HepG2 (cell line): ENCODE results near the gene GALNT15. TPM values are rescaled to one million over a fixed set of nuclear protein-coding genes. Genes with fewer than 3 reads are reported as not detected.

Experiments used
- ATAC-seq: fragments of 200-7000 bp; cut with Tn5 transposase; 3 replicates; pipeline ENCODE4 v1.9.1; 2020; ENCODE audit warnings: mild to moderate bottlenecking, moderate library complexity
- BruUV-seq: library from RNA; stranded (reverse); fragments of 400-500 nt; replicated peaks from 2 replicates; lab custom pipeline; 2021; lab: Mats Ljungman, UMichigan
- CTCF ChIA-PET: fragments of 300-600 bp; formaldehyde crosslinking; extraction: SDS; loops from one replicate; lab custom pipeline; 2021; ENCODE audit warnings: low total read pairs, inconsistent platforms, low intra/inter-chr PET ratio; lab: Yijun Ruan, JAX
- POLR2A ChIA-PET: fragments of 350-600 bp; sonication (Branson Sonifier 250); formaldehyde crosslinking; loops from one replicate; lab custom pipeline; 2020; ENCODE audit warnings: antibody characterized with exemption, inconsistent platforms; lab: Yijun Ruan, JAX
- DNase-seq: peaks from one replicate; pipeline ENCODE4 v3.0.0-alpha.2; 2015; ENCODE audit warnings: low spot score
- FAIRE-seq: peaks from 3 replicates; lab custom pipeline; 2011; peaks lifted over from hg19 to GRCh38; lab: Jason Lieb, UNC
- H2AFZ ChIP-seq: one replicate; pipeline ENCODE4 v1.6.1; 2011; ENCODE audit warnings: low read length, inconsistent platforms
- H3K27ac ChIP-seq: fragments of 300-600 bp; 3 replicates; pipeline ENCODE4 v1.8.0; 2011; ENCODE audit warnings: mixed run types, mild to moderate bottlenecking, mixed read lengths, low read length, inconsistent platforms; ENCODE audit not compliant: insufficient read depth; ENCODE audit errors: extremely low read length
- H3K27me3 ChIP-seq, 2 experiments: fragments of 200-600 bp in 1 of 2; 2 replicates in 1 of 2; 3 replicates in 1 of 2; pipeline versions ENCODE4 v1.6.0 to v1.8.0; 2011; ENCODE audit warnings: low read length in 2 of 2, mild to moderate bottlenecking in 2 of 2, moderate library complexity in 2 of 2, inconsistent platforms in 1 of 2; ENCODE audit not compliant: insufficient read depth in 2 of 2, control insufficient read depth in 1 of 2
- H3K36me3 ChIP-seq, 2 experiments: fragments of 200-600 bp in 1 of 2; replicated peaks in 1 of 2; 2 replicates in 1 of 2; 3 replicates in 1 of 2; pipeline versions ENCODE4 v1.5.1 to v1.8.0; 2011; ENCODE audit warnings: low read length in 2 of 2, inconsistent platforms in 1 of 2; ENCODE audit not compliant: insufficient read depth in 2 of 2, control insufficient read depth in 1 of 2
- H3K4me1 ChIP-seq: 2 replicates; pipeline ENCODE4 v1.5.1; 2012; ENCODE audit warnings: low read length, inconsistent platforms; ENCODE audit not compliant: insufficient read depth
- H3K4me2 ChIP-seq: 2 replicates; pipeline ENCODE4 v1.6.0; 2011; ENCODE audit warnings: low read depth, low read length, inconsistent platforms
- H3K4me3 ChIP-seq, 3 experiments: fragments of 200-600 bp in 1 of 3; sonication (generic), shearing (Covaris generic) in 1 of 3; replicated peaks in 1 of 3; 2 replicates each; pipeline ENCODE4 v1.5.1; 2011 to 2016; ENCODE audit warnings: low read length in 3 of 3, inconsistent platforms in 2 of 3, low read depth in 2 of 3, mild to moderate bottlenecking in 2 of 3, control low read depth in 1 of 3, mixed read lengths in 1 of 3; ENCODE audit not compliant: insufficient read depth in 1 of 3
- H3K79me2 ChIP-seq: one replicate; pipeline ENCODE4 v1.6.1; 2011; ENCODE audit warnings: low read length, inconsistent platforms; ENCODE audit not compliant: insufficient read depth
- H3K9ac ChIP-seq: 2 replicates; pipeline ENCODE4 v1.6.0; 2011; ENCODE audit warnings: mild to moderate bottlenecking, low read depth, low read length, inconsistent platforms; ENCODE audit not compliant: insufficient read depth
- H3K9me3 ChIP-seq: 2 replicates; pipeline ENCODE4 v1.5.1; 2012; ENCODE audit warnings: mild to moderate bottlenecking, low read length
- H4K20me1 ChIP-seq: 2 replicates; pipeline ENCODE4 v1.6.0; 2011; ENCODE audit warnings: inconsistent platforms, mild to moderate bottlenecking, low read length, moderate library complexity; ENCODE audit not compliant: insufficient read depth
- ERF ChIP-seq: IDR thresholded peaks from 2 replicates; pipeline ENCODE4 v1.6.1; 2018; ENCODE audit warnings: missing biosample characterization, missing genetic modification reagents
- PRPF4 ChIP-seq: fragments of 200-400 bp; formaldehyde crosslinking; IDR thresholded peaks from 2 replicates; pipeline ENCODE4 v1.6.1; 2016; ENCODE audit warnings: low read length, low read depth; ENCODE audit not compliant: poor library complexity, severe bottlenecking
- ZNF274 ChIP-seq: sonication (generic); formaldehyde crosslinking; IDR thresholded peaks from 2 replicates; pipeline ENCODE4 v1.5.1; 2020; ENCODE audit warnings: mild to moderate bottlenecking, missing genetic modification reagents
- ZNF280B ChIP-seq: sonication (generic); formaldehyde crosslinking; IDR thresholded peaks from 2 replicates; pipeline ENCODE4 v1.5.0; 2020; ENCODE audit warnings: missing genetic modification reagents, mild to moderate bottlenecking, borderline replicate concordance
- WGBS: methylation state at CpG from one replicate; pipeline ENCODE4 v1.1.6; 2017; ENCODE audit warnings: low lambda C conversion rate; 5-methylcytosine and 5-hydroxymethylcytosine counted together
- in situ Hi-C: cut with HindIII; loops from 2 replicates; pipeline ENCODE4 v1.10.0; 2017; ENCODE audit warnings: low pct_unique_long_range_greater_than_20kb; ENCODE audit not compliant: extremely low pct_ligation_motif_present
- intact Hi-C: fragments of 100-400 bp; cut with micrococcal nuclease; formaldehyde crosslinking; loops from one replicate; pipeline ENCODE4 v1.10.0; 2022; ENCODE audit not compliant: unreplicated experiment
- polyA plus RNA-seq, 8 experiments: library from polyadenylated mRNA; depleted of rRNA in 3 of 8; stranded (reverse) in 7 of 8; unstranded in 1 of 8; fragments of >200 nt; fragmentation: Illumina TruSeq in 4 of 8; extraction: Trizol in 4 of 8; gene quantifications; 2 replicates each; pipeline versions ENCODE4 v1.2.1 to v1.2.3, GENCODE V29; 2011 to 2016; ENCODE audit warnings: low read depth in 4 of 8, missing spikeins in 1 of 8, mixed read lengths in 1 of 8; ENCODE audit not compliant: insufficient read depth in 1 of 8
- total RNA-seq, 5 experiments: library from RNA; depleted of rRNA; stranded (reverse); fragments of >200 nt; fragmentation: Illumina TruSeq; extraction: Trizol; gene quantifications; 2 replicates each; pipeline ENCODE4 v1.2.3, GENCODE V29; 2016; ENCODE audit warnings: low read depth in 1 of 5

GALNT15 gene
- total and polyA plus RNA-seq, 2 of the 13 experiments (the other 11 are each of a cell fraction or from before 2014, with no cell fraction given), result 0.02 to 0.04 TPM

- WGBS, result 13% methylated on average over 10 of the region's 19 CpGs
- BruUV-seq, result no TSS peak
- Histone ChIP-seq H3K79me2 (no peaks in the 10 kb centered on the region), H3K4me2 (no peak overlapping the region), H2AFZ (no peak overlapping the region), H3K36me3 (no peaks in the 10 kb centered on the region), H3K9ac (no peak overlapping the region), H3K9me3 (no peaks in the 10 kb centered on the region), H3K4me1 (peaks cover 26% of the 10 kb centered on the region), H3K4me3 (no peak overlapping the region), H3K27me3 (peaks cover 3 to 62% of the 10 kb centered on the region in 2 experiments; a peak in 3 of 5 replicates), H4K20me1 (no peaks in the 10 kb centered on the region), H3K27ac (no peak overlapping the region)
- ChIA-PET CTCF (interaction anchor here (1.3 kb wide), 1 partner anchor 127 kb away, joined by 3 read pairs; no protein-coding TSS in a partner anchor), POLR2A (interaction anchor here (1.0 kb wide), 1 partner anchor 114 kb away, joined by 3 read pairs; no protein-coding TSS in a partner anchor)
- no peak for TF ChIP-seq PRPF4
- no peak for TF ChIP-seq ZNF274
- TF ChIP-seq ERF (CRISPR knock-in tag), result no peak
- no peak for TF ChIP-seq ZNF280B (CRISPR knock-in tag)
- no peak for FAIRE-seq
- 0 out of 3 replicates have a peak, but pooled peaks have one; percentile 12 for ATAC-seq
- in situ Hi-C loops, result loop anchor here (5.0 kb wide), 1 partner anchor 123 kb away; no protein-coding TSS in a partner anchor
- intact Hi-C loops, result loop anchor here (5.0 kb wide), 2 partner anchors 358 to 543 kb away; no protein-coding TSS in a partner anchor
- DNase-seq, result no peak
Measured at GRCh38 chr3:16174976-16175901, 759 bp downstream of the GALNT15 start.
